C4-2B (cell line): ENCODE results near the gene CDC42EP2.
A peak's percentile ranks its signal among the peaks of the same experiment; 100 is the strongest.

Experiments used
- H3K27ac ChIP-seq: fragments of 450-650 bp; 2 replicates; pipeline ENCODE4 v1.5.1; 2017
- CTCF ChIP-seq: fragments of 450-650 bp; conservative IDR thresholded peaks from 2 replicates; pipeline ENCODE4 v1.5.1; 2017; ENCODE audit warnings: mild to moderate bottlenecking
- ZFX ChIP-seq: fragments of 450-650 bp; IDR thresholded peaks from 2 replicates; pipeline ENCODE4 v1.6.1; 2017

Gene CDC42EP2

GRCh38 chr11:65311170-65311678 lies 3.4 kb upstream of the CDC42EP2 start:
- no peak for TF ChIP-seq ZFX
- TF ChIP-seq CTCF, result no peak
- H3K27ac ChIP-seq, result no peak overlapping the region

DNA sequence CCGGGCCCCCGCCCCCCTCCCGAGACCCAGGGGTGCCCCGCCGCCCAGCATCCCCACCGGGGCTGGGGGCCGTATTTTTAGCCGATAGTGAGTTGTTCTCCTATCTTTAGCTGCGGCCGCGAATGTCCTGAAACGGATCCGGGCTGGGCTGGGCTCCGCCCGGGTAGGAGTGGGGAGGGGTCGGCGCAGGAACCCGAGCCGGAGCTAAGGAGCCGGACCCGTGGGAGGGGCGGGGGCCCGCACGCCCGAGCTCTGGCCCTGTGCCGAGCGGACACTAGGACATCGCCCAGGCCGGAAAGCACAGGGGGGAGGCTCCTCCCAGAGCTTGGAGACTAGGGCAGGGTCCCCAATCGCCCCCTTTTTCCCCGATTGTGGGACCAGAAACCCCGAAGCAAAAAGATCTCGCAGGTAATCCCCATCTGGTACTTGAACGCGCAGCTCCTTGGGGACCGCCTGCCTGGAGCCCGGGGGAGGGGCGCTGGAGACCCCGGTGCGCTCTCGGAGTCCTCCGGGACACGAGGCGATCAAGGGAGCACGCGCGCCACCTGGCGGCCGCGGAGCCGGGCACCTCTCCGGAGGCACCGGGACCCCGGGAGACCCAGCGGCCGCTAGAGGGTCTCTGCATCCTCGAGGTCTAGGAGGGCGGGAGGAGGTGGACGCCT lies 669 bp downstream of the CDC42EP2 start:
- peak overlapping the region; percentile 93 for H3K27ac ChIP-seq
- TF ChIP-seq CTCF (peak; percentile 100), ZFX (0 out of 2 replicates have a peak, but pooled peaks have one; percentile 29)

GRCh38 chr11:65315866-65316226 lies 1.2 kb downstream of the CDC42EP2 start:
- TF ChIP-seq CTCF (peak; percentile 72), ZFX (no peak)
- peak overlapping the region; percentile 93 for H3K27ac ChIP-seq

- peak overlapping the region; percentile 93 for H3K27ac ChIP-seq
- TF ChIP-seq CTCF (no peak), ZFX (no peak)
Observed at GRCh38 chr11:65316227-65317024, 1.8 kb downstream of the CDC42EP2 start.

GRCh38 chr11:65317025-65317786 lies 2.5 kb downstream of the CDC42EP2 start:
- H3K27ac ChIP-seq, result no peak overlapping the region; the same call in 1 of the 2 replicates
- TF ChIP-seq CTCF (no peak), ZFX (no peak)

GRCh38 chr11:65320386-65321075 lies 5.9 kb downstream of the CDC42EP2 start:
- no peak overlapping the region for H3K27ac ChIP-seq
- TF ChIP-seq CTCF, result no peak
- TF ChIP-seq ZFX, result no peak
